Ecto neural progenitor cell (in vitro differentiated cells): Measurements from ENCODE around the gene PRKD1.
"Not testable (repeated sequence)": the region's sequence is repeated elsewhere in the genome, so short reads cannot be mapped to it uniquely, and the experiment has no call there.

Source experiments
- DNase-seq: peaks from one replicate; pipeline ENCODE4 v3.0.0-alpha.2; 2018; ENCODE audit warnings: low spot score

PRKD1 gene

DNA sequence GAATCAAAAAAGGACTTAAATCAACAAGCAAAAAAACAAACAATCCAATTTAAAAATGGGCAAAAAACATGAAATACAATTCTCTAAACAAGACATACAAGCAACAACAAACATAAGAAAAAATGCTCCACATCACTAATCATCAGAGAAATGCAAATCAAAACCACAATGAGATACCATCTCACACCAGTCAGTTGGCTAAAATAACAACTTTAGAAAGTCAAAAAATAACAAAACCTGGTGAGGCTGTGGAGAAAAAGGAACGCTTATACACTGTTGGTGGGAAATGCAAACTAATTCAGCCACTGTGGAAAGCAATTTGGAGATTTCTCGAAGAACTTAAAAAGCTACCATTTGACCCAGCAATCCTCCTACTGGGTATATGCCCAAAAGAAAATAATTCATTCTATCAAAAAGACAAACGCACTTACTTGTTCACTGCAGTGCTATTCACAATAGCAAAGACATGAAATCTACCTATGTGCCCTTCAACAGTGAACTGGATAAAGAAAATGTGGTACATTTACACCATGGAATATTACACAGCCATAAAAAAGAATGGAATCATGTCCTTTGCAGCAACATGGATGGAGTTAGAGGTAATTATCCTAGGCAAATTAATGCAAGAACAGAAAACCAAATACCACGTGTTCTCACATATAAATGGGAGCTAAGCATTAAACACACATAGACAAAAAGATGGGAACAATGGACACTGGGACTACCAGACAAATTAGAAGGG, 26.9 kb downstream of the PRKD1 start:
- DNase-seq: no peak

DNA sequence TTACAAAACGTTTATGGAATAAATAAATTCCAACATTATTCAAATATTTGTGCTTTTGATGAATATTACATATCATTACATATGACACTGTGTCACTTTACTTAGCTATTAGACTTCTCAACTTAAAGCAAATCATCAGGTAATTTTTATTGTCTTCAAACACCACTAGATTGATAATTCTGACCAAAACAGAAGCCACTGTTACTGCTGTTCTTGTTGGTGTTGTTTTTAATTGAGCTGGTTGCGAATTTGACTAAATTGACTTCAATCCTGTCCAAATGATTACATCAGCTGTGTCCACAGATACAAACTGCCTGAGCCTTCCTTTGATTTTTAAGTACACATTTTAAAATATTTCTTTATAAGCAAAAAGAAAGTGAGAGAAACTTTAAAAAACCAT, 29.2 kb downstream of the PRKD1 start:
- no peak for DNase-seq

DNA sequence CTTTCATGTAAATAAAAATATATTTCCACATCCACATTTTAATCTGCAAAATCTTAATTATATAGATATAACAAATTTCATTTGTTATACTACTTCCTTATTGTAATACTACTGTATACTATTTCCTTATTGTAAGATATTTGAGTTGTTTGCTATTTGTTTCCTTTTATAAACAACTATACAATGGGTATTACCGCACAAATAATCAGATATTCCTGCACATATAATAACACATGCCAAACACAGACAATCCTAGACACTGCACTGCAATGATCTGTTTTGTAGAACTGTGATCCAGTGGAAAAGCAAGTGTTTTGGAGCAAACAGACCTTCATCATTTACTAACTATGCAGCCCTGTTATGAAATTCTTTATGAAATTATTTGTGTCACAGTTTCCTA, 30.5 kb downstream of the PRKD1 start:
- no peak for DNase-seq

DNA sequence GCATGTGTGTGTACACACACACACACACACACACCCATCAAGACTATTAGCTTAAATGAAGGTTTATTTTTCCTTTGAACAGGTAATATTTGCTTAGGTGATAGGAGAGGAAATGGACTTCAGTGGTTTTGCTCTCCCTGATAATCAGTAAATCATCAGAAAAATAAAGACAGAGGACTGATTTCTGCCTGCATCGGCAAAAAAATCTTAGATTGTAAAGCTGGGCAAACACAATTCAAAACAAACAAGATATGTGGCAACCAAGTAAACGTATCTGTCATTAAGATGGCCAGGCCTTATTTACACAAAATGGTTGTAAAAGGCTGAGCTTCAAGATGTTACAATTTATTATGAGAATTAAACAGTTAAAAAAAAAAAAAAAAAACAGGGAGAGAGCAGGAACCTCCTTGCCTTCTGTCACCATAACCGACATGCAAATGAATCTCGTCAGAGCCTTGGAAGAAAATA, 31.3 kb downstream of the PRKD1 start:
- DNase-seq: no peak

DNA sequence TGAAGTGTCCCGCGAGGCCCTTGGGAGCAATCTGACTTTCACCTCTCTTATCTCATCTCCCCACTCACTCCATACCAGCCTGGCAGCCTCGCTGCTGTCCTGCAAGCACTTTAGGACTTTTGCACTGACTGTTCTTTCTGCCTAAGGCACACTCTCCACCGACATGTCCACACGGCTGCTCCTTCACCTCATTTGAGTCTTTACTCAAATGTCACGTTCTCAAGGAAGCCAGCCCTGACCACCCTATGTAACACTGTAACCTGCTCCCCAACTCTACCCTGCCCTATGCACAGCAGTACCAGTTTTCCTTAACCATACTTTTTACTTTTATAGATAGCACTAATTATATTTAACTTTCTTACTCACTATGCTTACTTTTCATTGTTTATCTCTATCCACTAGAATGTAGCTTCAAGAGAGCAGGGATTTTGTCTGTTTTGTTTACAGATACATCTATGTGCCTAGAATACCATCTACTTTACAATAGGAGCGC, 32.0 kb downstream of the PRKD1 start:
- no peak for DNase-seq

DNA sequence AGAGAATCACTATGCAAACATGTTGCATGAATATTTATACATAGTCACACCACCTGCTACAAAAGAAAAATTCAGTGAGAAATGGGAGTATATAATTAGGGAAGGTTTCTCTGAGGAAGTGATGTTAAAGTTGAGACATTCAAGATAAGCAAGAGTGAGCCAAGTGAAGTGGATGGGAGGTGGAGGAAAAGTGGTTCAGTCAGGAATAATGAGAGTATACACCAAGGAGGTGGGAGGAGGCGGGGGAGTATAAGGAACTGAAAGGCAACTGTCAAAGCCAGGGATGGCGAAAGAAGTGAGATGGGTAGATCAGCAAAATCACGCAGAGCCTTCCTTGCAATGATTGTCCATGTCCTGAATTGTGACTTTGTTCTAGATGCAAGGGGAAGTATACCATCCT, 33.7 kb downstream of the PRKD1 start:
- no peak for DNase-seq

DNA sequence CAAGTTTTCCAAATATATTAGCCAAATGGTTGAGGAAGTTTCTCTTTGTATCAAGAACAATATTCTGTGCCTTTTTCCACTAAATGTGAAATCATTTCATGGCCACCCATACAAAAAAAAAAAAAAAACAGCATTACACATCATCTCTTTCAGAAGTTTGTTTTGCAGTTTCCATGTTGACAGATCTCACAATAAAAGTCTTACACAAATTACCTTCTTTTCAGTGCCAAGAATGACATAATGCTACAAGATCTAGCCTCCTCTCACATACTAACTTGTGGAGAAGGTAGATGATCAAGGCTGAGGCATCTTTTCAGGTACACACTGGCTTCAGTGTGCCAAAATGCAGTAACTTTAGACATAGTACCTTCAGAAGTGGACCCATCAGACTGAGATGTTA, 35.3 kb downstream of the PRKD1 start:
- no peak for DNase-seq

DNA sequence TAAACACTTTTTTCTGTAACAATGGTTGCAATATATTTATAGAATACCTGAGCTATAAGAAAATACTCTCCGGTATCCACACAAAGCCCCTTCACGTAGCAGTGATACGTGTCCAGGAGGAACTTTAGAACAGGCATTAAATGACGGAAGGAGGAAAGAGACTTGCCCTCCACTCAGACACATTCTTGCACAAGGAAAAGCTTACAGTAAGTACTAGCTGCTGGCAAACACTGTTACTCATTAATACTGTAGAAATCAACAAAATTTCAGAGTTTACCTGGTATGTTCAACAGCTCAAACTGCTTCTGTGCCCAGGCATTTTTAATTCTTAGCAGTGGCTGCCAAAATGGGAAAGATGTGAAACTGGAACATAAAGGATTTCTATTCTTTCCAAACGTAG, 41.7 kb downstream of the PRKD1 start:
- no peak for DNase-seq

DNA sequence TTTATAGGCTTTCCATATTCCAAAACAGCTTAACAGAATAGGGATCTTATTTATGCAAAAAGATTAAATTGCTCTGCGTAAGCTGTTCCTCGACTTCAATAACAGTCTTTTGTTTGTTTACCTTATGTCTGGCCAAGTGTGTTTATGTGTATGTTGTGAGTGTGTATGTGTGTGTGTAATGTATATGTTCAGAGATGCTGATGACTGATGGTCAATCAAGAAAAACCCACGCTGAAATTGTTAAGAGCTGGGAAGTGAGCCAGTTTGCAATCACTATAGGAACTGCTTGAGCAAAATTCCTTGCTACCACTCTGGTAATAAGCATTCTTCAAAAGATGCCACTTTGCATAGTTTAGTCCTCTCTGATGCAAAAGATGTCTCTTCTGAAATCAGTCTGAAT, 59.6 kb downstream of the PRKD1 start:
- DNase-seq: no peak

DNA sequence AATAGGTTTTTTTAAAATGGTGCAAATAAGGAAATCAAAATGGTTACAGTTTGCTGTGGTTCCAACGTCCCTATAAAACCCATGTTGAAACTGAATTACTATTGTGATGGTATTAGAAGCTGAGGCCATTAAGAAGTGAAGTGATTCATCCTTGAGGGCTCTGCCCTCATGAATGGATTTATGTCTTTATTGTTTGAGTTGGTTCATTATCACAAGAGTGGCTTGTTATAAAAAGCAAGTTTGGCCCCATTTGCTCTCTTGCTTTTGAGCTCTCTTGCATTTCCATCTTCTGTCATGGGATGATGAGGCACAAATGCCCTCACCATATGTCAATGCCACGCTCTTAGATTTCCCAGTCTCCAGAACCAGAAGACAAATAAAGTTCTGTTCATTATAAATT, 62.3 kb downstream of the PRKD1 start:
- DNase-seq: no peak

DNA sequence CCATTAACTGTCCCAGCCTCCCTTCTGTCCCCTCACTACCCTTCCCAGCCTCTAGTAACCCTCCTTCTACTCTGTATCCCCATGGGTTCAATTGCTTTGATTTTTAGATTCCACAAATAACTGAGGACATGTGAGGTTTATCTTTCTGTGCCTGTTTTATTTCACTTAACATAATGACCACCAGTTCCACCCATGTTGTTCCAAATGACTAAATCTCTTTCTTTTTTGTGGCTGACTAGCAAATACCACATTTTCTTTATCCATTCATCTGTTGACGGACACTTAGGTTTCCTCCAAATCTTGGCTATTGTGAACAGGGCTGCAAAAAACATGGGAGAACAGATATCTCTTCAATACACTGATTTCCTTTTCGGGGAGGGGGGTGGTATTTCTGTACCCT, 65.7 kb downstream of the PRKD1 start:
- DNase-seq: no peak

DNA sequence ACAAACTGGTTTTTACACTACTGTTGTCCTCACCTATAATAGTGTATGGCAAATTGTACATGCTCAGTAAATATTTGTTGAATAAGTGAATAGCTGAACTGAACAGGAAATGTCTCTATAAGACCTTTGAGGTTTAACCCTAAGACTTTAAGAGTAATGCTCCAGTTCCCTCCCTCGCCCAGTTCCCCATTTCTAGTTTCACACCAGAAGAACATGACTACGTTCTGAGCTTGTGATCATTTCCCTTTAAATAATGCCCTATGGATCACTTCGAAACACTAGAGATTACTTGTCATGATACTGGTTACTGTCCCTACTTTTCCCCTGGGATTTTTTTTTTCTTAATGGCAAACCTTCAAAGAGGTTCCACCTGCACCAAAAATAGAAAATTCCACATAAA, 69.3 kb downstream of the PRKD1 start:
- DNase-seq: no peak

DNA sequence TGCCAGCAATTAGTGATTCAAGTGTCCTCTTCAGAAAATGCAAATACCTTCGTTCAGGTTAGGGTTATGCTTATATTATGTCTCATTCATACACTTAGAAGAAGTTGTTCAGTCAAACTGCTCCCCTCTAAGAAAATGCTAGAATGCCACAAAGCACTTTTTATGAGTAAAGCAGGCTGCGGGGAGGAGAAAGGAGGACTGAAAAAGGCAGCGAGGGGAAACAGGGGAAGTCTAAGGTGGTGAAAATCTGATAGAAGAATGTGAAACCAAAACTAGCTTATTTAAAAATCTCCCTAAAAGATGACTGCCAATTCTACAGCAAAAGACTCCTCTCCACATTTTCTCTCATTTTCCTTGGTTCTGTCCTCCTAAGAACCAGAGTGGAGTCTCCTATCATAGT, 70.1 kb downstream of the PRKD1 start:
- no peak for DNase-seq

DNA sequence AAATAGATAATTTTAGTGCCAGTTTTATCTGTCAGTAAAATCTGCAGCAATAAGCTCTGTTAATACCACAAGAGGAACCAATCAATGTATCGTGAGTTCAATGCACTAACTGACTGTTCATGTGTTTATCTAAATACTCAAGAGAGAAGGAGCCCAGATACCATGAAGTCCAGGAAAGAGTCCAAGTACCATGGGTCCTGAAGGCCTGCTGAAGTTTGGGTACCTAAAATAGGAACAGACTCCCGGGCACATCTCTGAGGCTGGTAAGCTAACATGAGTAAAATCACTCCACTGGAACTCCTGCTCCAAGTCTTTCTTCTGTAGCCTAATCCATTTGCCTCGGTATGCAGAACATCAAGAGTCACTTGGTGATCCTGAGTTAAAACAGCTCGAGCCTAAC, 71.1 kb downstream of the PRKD1 start:
- DNase-seq: no peak

DNA sequence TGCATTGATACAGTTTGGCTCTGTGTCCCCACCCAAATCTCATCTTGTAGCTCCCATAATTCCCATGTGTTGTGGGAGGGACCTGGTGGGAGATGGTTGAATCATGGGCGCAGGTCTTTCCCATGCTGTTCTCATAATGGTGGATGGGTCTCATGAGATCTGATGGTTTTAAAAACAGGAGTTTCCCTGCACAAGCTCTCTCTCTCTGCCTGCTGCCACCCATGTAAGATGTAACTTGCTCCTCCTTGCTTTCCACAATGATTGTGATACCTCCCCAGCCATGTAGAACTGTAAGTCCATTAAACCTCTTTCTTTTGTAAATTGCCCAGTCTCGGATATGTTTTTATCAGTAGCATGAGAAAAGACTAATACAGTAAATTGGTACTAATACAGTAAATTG, 74.0 kb downstream of the PRKD1 start:
- not testable (repeated sequence) for DNase-seq

DNA sequence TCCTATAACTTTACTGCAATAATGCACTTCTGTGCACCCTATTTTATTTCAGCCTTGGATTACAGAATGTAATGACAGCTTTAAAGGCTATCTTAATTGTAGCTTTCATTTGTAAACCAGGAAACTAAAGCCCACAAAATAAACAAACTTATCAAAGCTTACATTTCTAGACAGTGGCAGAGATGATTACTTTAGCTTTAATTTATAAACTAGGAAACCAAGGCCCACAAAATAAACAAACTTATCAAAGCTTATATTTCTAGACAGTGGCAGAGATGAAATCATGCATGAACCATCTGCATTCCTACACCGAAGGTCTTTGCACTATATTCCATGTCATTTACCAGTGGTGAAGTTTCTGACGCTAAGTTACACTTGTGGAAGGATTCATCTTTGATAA, 74.4 kb downstream of the PRKD1 start:
- DNase-seq: no peak

DNA sequence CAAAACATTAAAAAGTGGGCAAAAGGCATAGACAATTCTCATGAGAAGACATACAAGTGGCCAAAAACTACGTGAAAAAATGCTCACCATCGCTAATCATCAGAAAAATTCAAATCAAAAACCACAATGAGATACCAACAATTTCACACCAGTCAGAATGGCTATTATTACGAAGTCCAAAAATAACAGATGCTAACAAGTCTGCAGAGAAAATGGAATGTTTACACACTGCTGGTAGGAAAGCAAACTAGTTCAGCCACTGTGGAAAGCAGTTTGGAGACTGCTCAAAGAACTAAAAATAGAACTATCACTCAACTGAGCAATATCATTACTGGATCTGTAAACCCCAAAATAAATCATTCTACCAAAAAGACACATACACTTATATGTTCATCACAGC, 76.2 kb downstream of the PRKD1 start:
- DNase-seq: no peak

DNA sequence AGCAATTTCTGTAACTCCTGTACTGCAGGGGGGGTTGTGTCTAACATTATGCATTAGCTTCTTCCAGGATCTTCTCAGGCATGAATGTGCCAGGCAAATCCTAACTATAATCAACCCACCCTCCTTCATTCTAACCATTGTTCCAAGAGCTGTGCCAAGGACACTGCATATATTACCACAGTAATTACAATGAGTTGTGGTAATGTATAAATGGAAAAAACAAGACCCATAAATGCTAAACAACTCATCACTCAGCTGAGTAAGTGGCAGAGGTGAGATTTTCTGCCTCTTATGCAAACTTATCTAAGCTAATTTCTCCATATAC, 80.6 kb downstream of the PRKD1 start:
- DNase-seq: no peak

DNA sequence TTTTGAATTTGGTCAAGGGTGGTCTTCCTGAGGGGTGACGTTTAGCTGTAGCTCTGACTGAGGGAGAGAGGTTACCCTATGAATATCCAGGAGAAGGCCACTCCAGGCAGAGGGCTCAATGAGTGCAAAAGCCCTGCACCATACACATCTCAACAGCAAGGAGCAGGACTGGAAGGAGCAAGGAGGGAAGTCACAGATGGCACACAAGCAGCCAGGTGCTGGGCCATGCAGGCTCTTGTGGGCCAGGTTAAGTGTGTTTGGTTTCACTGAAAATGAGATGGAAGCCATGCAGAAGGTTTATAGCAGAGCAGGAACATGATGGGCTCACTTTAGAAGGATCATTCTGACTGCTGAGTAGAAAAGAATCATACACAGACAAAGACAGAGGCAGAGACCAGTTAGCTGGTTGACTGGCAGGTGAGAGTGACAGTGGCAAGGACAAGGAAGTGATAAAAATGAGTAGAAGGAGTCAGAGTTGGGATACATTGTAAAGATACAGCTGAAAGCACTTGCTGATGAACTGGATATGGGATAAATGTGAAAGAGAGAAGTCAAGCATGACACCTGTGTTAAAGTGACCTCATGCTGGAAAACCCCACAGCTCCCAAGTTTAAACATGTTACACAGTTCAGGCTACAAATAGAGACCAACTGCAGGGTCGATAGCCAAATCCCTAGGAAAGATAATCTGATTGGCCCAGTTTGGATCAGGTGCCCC, 81.2 kb downstream of the PRKD1 start:
- DNase-seq: no peak

DNA sequence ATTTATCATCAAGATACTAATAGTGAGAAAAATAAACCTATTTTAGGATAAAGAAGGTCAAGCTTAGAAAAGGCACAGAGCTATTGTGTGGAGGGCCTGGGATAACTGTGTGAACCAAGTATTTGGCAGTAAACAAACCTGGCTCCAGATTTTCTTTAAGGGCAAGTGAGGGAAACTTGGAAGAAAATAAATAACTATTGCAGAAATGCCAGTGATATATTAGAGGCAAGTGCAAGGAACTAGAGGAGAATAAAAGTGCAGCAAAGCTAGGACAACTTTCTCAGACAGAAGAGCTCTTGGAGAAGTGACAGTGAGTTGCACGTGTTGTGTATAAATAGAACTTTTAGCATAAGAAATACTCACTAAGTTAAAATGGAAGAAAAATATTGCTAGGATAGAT, 83.7 kb downstream of the PRKD1 start:
- DNase-seq: no peak

DNA sequence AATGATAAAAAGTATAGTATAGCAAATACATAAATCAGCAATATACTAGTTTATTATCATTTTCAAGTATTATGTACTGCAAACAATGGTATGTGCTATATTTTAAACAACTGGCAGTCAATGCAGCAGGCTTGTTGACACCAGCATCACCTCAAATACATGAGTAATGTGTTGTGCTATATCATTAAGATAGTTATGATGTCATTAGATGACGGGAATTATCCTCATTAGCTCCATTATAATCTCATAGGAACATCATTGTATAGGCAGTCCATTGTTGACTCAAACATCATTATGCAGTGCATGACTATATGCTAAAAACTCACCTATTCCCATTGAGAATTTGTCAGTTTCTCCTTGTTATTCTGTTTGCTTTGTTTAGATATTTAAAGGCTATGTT, 85.4 kb downstream of the PRKD1 start:
- no peak for DNase-seq

DNA sequence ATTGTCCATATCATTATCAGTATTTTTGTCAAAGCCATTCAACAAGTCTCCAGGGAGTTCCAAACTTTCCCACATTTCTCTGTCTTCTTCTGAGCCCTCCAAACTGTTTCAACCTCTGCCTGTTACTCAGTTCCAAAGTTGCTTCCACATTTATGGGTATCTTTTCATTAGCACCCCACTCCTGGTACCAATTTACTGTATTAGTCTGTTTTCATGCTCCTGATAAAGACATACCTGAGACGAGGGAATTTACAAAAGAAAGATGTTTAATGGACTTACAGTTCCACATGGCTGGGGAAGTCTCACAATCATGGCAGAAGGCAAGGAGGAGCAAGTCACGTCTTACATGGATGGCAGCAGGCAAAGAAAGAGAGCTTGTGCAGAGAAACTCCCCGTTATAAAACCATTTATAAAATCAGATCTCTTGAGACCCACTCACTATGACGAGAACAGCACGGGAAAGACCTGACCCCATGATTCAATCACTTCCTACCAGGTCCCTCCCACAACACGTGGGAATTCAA, 87.2 kb downstream of the PRKD1 start:
- DNase-seq: not testable (repeated sequence)

DNA sequence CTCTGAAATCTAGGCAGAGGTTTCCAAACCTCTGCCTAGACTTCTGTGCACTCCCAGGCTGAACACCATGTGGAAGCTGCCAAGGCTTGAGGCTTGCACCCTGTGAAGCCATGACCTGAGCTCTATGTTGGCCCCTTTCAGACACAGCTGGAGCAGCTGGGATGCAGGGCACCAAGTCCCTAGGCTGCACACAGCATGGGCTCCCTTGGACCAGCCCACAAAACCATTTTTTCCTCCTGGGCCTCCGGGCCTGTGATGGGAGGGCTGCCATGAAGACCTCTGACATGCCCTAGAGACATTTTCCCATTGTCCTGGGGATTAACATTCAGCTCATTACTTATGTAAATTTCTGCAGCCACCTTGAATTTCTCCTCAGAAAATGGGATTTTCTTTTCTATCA, 88.0 kb downstream of the PRKD1 start:
- not testable (repeated sequence) for DNase-seq

DNA sequence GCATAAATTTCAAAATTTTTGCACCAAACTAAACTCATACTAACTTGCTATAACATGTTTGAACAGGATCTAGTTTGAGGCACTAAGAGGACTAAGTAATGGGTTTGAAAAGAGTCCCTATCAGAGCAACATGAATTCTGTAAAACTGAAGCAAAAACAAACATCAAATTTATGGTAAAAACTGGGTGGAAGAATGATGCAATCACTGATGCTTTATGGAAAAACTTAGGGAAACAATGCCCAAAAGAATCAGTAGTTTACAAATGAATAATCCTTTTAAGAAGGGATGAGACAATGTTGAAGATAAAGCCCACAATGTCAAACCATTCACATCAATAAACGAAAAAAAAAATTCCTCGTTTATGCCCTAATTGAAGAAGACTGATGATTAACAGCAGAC, 88.9 kb downstream of the PRKD1 start:
- no peak for DNase-seq
